Ishikawa (cell line): ENCODE data around the gene TOMM34.

ENCODE experiments used
- CEBPB ChIP-seq: IDR thresholded peaks from 2 replicates; pipeline ENCODE4 v1.6.1; 2012
- CREB1 ChIP-seq: IDR thresholded peaks from 2 replicates; pipeline ENCODE4 v1.6.1; 2012; ENCODE audit warnings: low read depth
- EGR1 ChIP-seq: IDR thresholded peaks from 2 replicates; pipeline ENCODE4 v1.6.1; 2012
- EP300 ChIP-seq: IDR thresholded peaks from 2 replicates; pipeline ENCODE4 v1.6.1; 2012; ENCODE audit warnings: borderline replicate concordance
- FOXM1 ChIP-seq: IDR thresholded peaks from 2 replicates; pipeline ENCODE4 v1.6.1; 2012; ENCODE audit warnings: low read depth, borderline replicate concordance
- MAX ChIP-seq: IDR thresholded peaks from 2 replicates; pipeline ENCODE4 v1.6.1; 2012
- NFIC ChIP-seq: IDR thresholded peaks from 2 replicates; pipeline ENCODE4 v1.6.1; 2012
- RAD21 ChIP-seq: IDR thresholded peaks from 2 replicates; pipeline ENCODE4 v1.6.1; 2012; ENCODE audit warnings: low read depth
- REST ChIP-seq: IDR thresholded peaks from 2 replicates; pipeline ENCODE4 v1.6.1; 2012; ENCODE audit warnings: low read depth, mild to moderate bottlenecking
- TAF1 ChIP-seq: IDR thresholded peaks from 2 replicates; pipeline ENCODE4 v1.6.1; 2012; ENCODE audit warnings: low read depth, mild to moderate bottlenecking
- TCF12 ChIP-seq: IDR thresholded peaks from 2 replicates; pipeline ENCODE4 v1.6.1; 2012; ENCODE audit warnings: low read depth
- TEAD4 ChIP-seq: IDR thresholded peaks from 2 replicates; pipeline ENCODE4 v1.6.1; 2012
- USF1 ChIP-seq: IDR thresholded peaks from 2 replicates; pipeline ENCODE4 v1.6.1; 2012
- YY1 ChIP-seq: IDR thresholded peaks from 2 replicates; pipeline ENCODE4 v1.6.1; 2012; ENCODE audit warnings: low read depth
- ZBTB7A ChIP-seq: IDR thresholded peaks from 2 replicates; pipeline ENCODE4 v1.6.1; 2012; ENCODE audit warnings: low read depth

The TOMM34 gene

GRCh38 chr20:44959082-44959637 lies 1.0 kb downstream of the TOMM34 start:
- no peak for TF ChIP-seq EP300
- no peak for TF ChIP-seq REST
- no peak for TF ChIP-seq TEAD4
- TF ChIP-seq MAX = no peak
- no peak for TF ChIP-seq CREB1
- no peak for TF ChIP-seq USF1
- TF ChIP-seq RAD21 = no peak
- no peak for TF ChIP-seq TCF12
- no peak for TF ChIP-seq YY1
- no peak for TF ChIP-seq FOXM1
- TF ChIP-seq NFIC = no peak
- TF ChIP-seq ZBTB7A = no peak
- no peak for TF ChIP-seq CEBPB
- TF ChIP-seq EGR1 = no peak
- TF ChIP-seq TAF1 = no peak

GRCh38 chr20:44958276-44958675 lies 1.9 kb downstream of the TOMM34 start:
- TF ChIP-seq TAF1 (no peak), CREB1 (no peak), CEBPB (no peak), FOXM1 (no peak), YY1 (no peak), EGR1 (no peak), NFIC (no peak), RAD21 (no peak)

- TF ChIP-seq ZBTB7A = no peak
- no peak for TF ChIP-seq NFIC
Observed at GRCh38 chr20:44956410-44956809, 3.8 kb downstream of the TOMM34 start.

GRCh38 chr20:44955270-44955669 lies 4.9 kb downstream of the TOMM34 start:
- no peak for TF ChIP-seq CEBPB

- TF ChIP-seq RAD21 (no peak), TAF1 (no peak), TEAD4 (no peak), FOXM1 (no peak), YY1 (no peak), NFIC (no peak), CEBPB (no peak), USF1 (no peak), EP300 (no peak), CREB1 (no peak), TCF12 (no peak), MAX (no peak), REST (no peak), EGR1 (no peak), ZBTB7A (no peak)
Observed at GRCh38 chr20:44954211-44954610, 6.0 kb downstream of the TOMM34 start.

- no peak for TF ChIP-seq CREB1
- no peak for TF ChIP-seq REST
- TF ChIP-seq YY1 = no peak
- no peak for TF ChIP-seq TCF12
- no peak for TF ChIP-seq RAD21
- no peak for TF ChIP-seq CEBPB
- no peak for TF ChIP-seq TAF1
- TF ChIP-seq FOXM1 = no peak
- TF ChIP-seq EGR1 = no peak
- no peak for TF ChIP-seq USF1
- no peak for TF ChIP-seq TEAD4
- TF ChIP-seq MAX = no peak
- no peak for TF ChIP-seq EP300
- TF ChIP-seq ZBTB7A = no peak
- no peak for TF ChIP-seq NFIC
Observed at GRCh38 chr20:44952731-44953130, 7.5 kb downstream of the TOMM34 start.
